GM23338 (cell line): ENCODE measurements around the gene LRRC2. TPM values are rescaled to one million over a fixed set of nuclear protein-coding genes. Genes with fewer than 3 reads are reported as not detected.

Source experiments
- ATAC-seq: fragments of 200-7000 bp; cut with Tn5 transposase; 3 replicates; pipeline ENCODE4 v1.9.1; 2020
- DNase-seq: peaks from one replicate; pipeline ENCODE4 v3.0.0-alpha.2; 2015; ENCODE audit warnings: low spot score
- H2AFZ ChIP-seq: fragments of 200-600 bp; sonication (generic); 2 replicates; pipeline ENCODE4 v1.8.0; 2016; ENCODE audit warnings: antibody characterized with exemption, mild to moderate bottlenecking, moderate library complexity
- H3F3A ChIP-seq: fragments of 200-600 bp; sonication (generic); replicated peaks from 2 replicates; pipeline ENCODE4 v1.8.0; 2017; ENCODE audit warnings: antibody characterized with exemption, mixed run types, low read depth
- H3K27ac ChIP-seq: fragments of 200-600 bp; sonication (generic); 2 replicates; pipeline ENCODE4 v1.6.1; 2016; ENCODE audit warnings: low read depth
- H3K27me3 ChIP-seq: fragments of 200-600 bp; sonication (generic); 2 replicates; pipeline ENCODE4 v1.8.0; 2016; ENCODE audit warnings: mild to moderate bottlenecking, mixed run types, moderate library complexity; ENCODE audit not compliant: insufficient read depth
- H3K36me3 ChIP-seq: fragments of 200-600 bp; sonication (generic); 2 replicates; pipeline ENCODE4 v1.8.0; 2016; ENCODE audit warnings: mild to moderate bottlenecking; ENCODE audit not compliant: insufficient read depth
- H3K4me1 ChIP-seq: fragments of 200-600 bp; sonication (generic); 2 replicates; pipeline ENCODE4 v1.8.0; 2016; ENCODE audit warnings: mild to moderate bottlenecking, moderate library complexity; ENCODE audit not compliant: insufficient read depth
- H3K4me2 ChIP-seq: fragments of 200-600 bp; sonication (generic); 2 replicates; pipeline ENCODE4 v1.7.1; 2017; ENCODE audit warnings: mixed run types
- H3K4me3 ChIP-seq: fragments of 200-600 bp; sonication (generic); 2 replicates; pipeline ENCODE4 v1.6.1; 2016; ENCODE audit warnings: mixed run types
- H3K79me2 ChIP-seq: fragments of 200-600 bp; sonication (generic); replicated peaks from 2 replicates; pipeline ENCODE4 v1.8.0; 2017; ENCODE audit warnings: mild to moderate bottlenecking; ENCODE audit not compliant: insufficient read depth
- H3K9me2 ChIP-seq: fragments of 200-600 bp; sonication (generic); 2 replicates; pipeline ENCODE4 v1.8.0; 2017; ENCODE audit not compliant: insufficient read depth
- H4K20me1 ChIP-seq: fragments of 200-600 bp; sonication (generic); replicated peaks from 2 replicates; pipeline ENCODE4 v1.8.0; 2017; ENCODE audit warnings: mild to moderate bottlenecking; ENCODE audit not compliant: insufficient read depth
- H3K27ac Mint-ChIP-seq: 2 replicates; pipeline ENCODE4 v1.8.0; 2020; ENCODE audit warnings: inconsistent platforms, mild to moderate bottlenecking, moderate library complexity, mixed read lengths
- H3K27me3 Mint-ChIP-seq: 3 replicates; pipeline ENCODE4 v1.8.0; 2022; ENCODE audit warnings: low read depth, mild to moderate bottlenecking, moderate library complexity, mixed read lengths, inconsistent platforms; ENCODE audit not compliant: insufficient read depth, poor library complexity
- H3K36me3 Mint-ChIP-seq: 3 replicates; pipeline ENCODE4 v1.8.0; 2021; ENCODE audit warnings: low read depth, mild to moderate bottlenecking, inconsistent platforms, moderate library complexity, mixed read lengths
- H3K4me1 Mint-ChIP-seq: 3 replicates; pipeline ENCODE4 v1.8.0; 2020; ENCODE audit warnings: mild to moderate bottlenecking, inconsistent platforms, mixed read lengths
- H3K4me3 Mint-ChIP-seq: 3 replicates; pipeline ENCODE4 v1.8.0; 2021; ENCODE audit warnings: moderate library complexity, mild to moderate bottlenecking, inconsistent platforms, mixed read lengths
- H3K9me3 Mint-ChIP-seq: 3 replicates; pipeline ENCODE4 v1.8.0; 2020; ENCODE audit warnings: moderate library complexity, mild to moderate bottlenecking, inconsistent platforms, mixed read lengths
- CREB1 ChIP-seq: fragments of 250-450 bp; sonication (Bioruptor Pico); IDR thresholded peaks from 2 replicates; pipeline ENCODE4 v1.5.0; 2020; ENCODE audit warnings: low read depth, mild to moderate bottlenecking, moderate library complexity
- EZH2phosphoT487 ChIP-seq: fragments of 200-600 bp; sonication (generic); IDR thresholded peaks from one replicate; pipeline ENCODE4 v1.8.1; 2018; ENCODE audit warnings: antibody characterized with exemption; ENCODE audit not compliant: unreplicated experiment
- STAT1 ChIP-seq: IDR thresholded peaks from one replicate; pipeline ENCODE4 v1.6.1; 2016; ENCODE audit warnings: antibody characterized with exemption; ENCODE audit not compliant: unreplicated experiment
- ZNF331 ChIP-seq: fragments of 250-450 bp; sonication (Bioruptor Pico); IDR thresholded peaks from 2 replicates; pipeline ENCODE4 v1.5.0; 2020; ENCODE audit warnings: low read depth, mild to moderate bottlenecking, moderate library complexity
- polyA plus RNA-seq: library from polyadenylated mRNA; unstranded; fragments of >200 nt; fragmentation: Nextera tagmentation; extraction: Ambion mirVana; gene quantifications from 2 replicates; pipeline ENCODE4 v1.2.1, GENCODE V29; 2016
- total RNA-seq: library from RNA; depleted of rRNA; stranded (reverse); fragments of >200 nt; shearing (Covaris generic); gene quantifications from 2 replicates; pipeline ENCODE4 v1.2.3, GENCODE V29; 2014
- TF ChIP-seq, protein P1 (sequence below): IDR thresholded peaks from one replicate; pipeline ENCODE4 v1.6.1; 2018; ENCODE audit warnings: antibody characterized with exemption; ENCODE audit not compliant: unreplicated experiment
- TF ChIP-seq, protein P2 (sequence below), 2 experiments: fragments of 200-600 bp in 1 of 2; sonication (generic) in 1 of 2; conservative IDR thresholded peaks; 2 replicates each; pipeline versions ENCODE4 v1.5.1 to v1.6.1; 2016 to 2017; ENCODE audit warnings: antibody characterized with exemption in 2 of 2, low read depth in 2 of 2, mild to moderate bottlenecking in 2 of 2, moderate library complexity in 1 of 2
- TF ChIP-seq, protein P3 (sequence below): IDR thresholded peaks from 2 replicates; pipeline ENCODE4 v1.6.1; 2016; ENCODE audit warnings: antibody characterized with exemption

The LRRC2 gene
- total and polyA plus RNA-seq, 2 experiments from 2014 or later: 6.5 to 7.1 TPM

DNA sequence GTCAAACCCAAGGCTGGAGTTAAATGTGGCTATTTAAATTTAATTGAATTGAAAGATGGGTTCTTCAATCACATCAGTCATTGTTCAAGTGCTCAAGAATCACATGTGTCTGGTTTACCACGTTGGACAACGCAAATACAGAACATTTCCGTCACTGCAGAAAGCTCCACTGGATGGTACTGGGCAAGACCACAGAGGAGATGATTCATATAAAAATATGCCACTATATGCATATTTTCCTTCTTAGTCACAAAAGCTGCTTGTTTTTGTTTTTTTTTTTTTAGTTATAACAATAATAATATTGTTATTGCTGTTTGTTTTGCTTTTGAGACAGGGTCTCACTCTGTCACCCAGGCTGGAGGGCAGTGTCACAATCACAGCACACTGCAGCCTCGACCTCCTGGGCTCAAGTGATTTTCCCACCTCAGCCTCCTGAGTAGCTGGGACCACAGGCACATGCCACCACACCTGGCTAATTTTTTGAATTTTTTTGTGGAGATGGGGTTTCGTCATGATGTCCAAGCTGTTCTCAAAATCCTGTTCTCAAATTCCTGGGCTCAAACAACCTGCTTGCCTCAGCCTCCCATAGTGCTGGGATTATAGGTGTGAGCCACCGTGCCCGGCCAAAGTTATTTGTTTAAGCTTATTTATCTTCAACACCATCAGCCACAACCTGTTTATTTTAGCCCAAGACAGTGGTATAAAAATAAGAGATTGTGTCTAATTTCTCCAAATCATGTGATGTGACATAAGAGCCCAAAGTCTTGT lies 48.9 kb downstream of the LRRC2 start:
- TF ChIP-seq STAT1 (no peak), ZNF331 (no peak), CREB1 (CRISPR knock-in tag) (no peak)
- TF ChIP-seq, protein P1, sequence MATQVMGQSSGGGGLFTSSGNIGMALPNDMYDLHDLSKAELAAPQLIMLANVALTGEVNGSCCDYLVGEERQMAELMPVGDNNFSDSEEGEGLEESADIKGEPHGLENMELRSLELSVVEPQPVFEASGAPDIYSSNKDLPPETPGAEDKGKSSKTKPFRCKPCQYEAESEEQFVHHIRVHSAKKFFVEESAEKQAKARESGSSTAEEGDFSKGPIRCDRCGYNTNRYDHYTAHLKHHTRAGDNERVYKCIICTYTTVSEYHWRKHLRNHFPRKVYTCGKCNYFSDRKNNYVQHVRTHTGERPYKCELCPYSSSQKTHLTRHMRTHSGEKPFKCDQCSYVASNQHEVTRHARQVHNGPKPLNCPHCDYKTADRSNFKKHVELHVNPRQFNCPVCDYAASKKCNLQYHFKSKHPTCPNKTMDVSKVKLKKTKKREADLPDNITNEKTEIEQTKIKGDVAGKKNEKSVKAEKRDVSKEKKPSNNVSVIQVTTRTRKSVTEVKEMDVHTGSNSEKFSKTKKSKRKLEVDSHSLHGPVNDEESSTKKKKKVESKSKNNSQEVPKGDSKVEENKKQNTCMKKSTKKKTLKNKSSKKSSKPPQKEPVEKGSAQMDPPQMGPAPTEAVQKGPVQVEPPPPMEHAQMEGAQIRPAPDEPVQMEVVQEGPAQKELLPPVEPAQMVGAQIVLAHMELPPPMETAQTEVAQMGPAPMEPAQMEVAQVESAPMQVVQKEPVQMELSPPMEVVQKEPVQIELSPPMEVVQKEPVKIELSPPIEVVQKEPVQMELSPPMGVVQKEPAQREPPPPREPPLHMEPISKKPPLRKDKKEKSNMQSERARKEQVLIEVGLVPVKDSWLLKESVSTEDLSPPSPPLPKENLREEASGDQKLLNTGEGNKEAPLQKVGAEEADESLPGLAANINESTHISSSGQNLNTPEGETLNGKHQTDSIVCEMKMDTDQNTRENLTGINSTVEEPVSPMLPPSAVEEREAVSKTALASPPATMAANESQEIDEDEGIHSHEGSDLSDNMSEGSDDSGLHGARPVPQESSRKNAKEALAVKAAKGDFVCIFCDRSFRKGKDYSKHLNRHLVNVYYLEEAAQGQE: no peak
- H3K9me3 Mint-ChIP-seq: no peaks in the 10 kb centered on the region
- H3K27ac ChIP-seq: no peak overlapping the region
- H2AFZ ChIP-seq: no peak overlapping the region
- no peak overlapping the region for H3K4me2 ChIP-seq
- H3K27me3 ChIP-seq: no peaks in the 10 kb centered on the region
- H3K36me3 Mint-ChIP-seq: peaks cover 3% of the 10 kb centered on the region; the same call in 1 of the 3 replicates
- no peaks in the 10 kb centered on the region for H3K36me3 ChIP-seq
- H3K27me3 Mint-ChIP-seq: no peaks in the 10 kb centered on the region
- H3K4me3 Mint-ChIP-seq: no peak overlapping the region
- H4K20me1 ChIP-seq: no peaks in the 10 kb centered on the region
- H3K79me2 ChIP-seq: no peaks in the 10 kb centered on the region
- no peak overlapping the region for H3K4me3 ChIP-seq
- DNase-seq: no peak
- peaks cover 7% of the 10 kb centered on the region for H3K4me1 Mint-ChIP-seq
- H3K4me1 ChIP-seq: no peaks in the 10 kb centered on the region; the same call in 1 of the 2 replicates
- H3K9me2 ChIP-seq: no peaks in the 10 kb centered on the region
- ATAC-seq: no peak
- no peak overlapping the region for H3K27ac Mint-ChIP-seq
- H3F3A ChIP-seq: no peaks in the 10 kb centered on the region; the same call in 1 of the 2 replicates

- Mint-ChIP-seq H3K4me1 (peaks cover 7% of the 10 kb centered on the region), H3K4me3 (no peak overlapping the region), H3K27ac (no peak overlapping the region), H3K27me3 (no peaks in the 10 kb centered on the region), H3K36me3 (peaks cover 3% of the 10 kb centered on the region; the same call in 1 of the 3 replicates), H3K9me3 (no peaks in the 10 kb centered on the region)
- ATAC-seq (no peak), DNase-seq (no peak)
- Histone ChIP-seq H3F3A (no peaks in the 10 kb centered on the region; the same call in 1 of the 2 replicates), H3K4me3 (no peak overlapping the region), H3K9me2 (no peaks in the 10 kb centered on the region), H3K79me2 (no peaks in the 10 kb centered on the region), H3K4me2 (no peak overlapping the region), H3K27me3 (no peaks in the 10 kb centered on the region), H3K36me3 (no peaks in the 10 kb centered on the region), H4K20me1 (no peaks in the 10 kb centered on the region), H2AFZ (no peak overlapping the region), H3K27ac (no peak overlapping the region), H3K4me1 (no peaks in the 10 kb centered on the region; the same call in 1 of the 2 replicates)
- TF ChIP-seq EZH2phosphoT487: no peak
Measured at GRCh38 chr3:46516521-46516920, 49.6 kb downstream of the LRRC2 start.

DNA sequence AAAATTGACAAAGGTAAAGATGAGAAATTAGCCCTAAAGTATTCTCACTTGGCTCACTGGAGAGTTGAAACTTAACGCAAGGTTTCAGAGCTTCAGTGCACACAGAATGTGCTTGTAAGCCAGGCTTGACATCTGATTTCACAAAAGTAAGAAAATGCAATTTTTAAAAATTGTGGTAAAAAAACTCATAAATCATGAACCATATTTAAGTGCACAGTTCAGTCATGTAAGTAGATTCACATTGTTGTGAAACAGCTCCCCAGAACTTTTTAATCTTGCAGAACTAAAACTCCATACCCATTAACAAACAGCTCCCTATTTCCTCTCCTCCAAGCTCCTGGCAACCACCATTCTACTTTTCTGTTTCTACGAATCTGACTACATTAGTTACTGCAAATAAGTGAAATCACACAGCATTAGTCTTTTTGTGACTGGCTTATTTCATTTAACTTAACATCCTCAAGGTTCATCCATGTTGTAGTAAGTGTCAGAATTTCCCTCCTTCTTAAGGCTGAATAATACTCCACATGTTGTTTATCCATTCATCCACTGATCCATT lies 53.8 kb downstream of the LRRC2 start:
- no peaks in the 10 kb centered on the region for H3K36me3 Mint-ChIP-seq
- TF ChIP-seq, protein P2, sequence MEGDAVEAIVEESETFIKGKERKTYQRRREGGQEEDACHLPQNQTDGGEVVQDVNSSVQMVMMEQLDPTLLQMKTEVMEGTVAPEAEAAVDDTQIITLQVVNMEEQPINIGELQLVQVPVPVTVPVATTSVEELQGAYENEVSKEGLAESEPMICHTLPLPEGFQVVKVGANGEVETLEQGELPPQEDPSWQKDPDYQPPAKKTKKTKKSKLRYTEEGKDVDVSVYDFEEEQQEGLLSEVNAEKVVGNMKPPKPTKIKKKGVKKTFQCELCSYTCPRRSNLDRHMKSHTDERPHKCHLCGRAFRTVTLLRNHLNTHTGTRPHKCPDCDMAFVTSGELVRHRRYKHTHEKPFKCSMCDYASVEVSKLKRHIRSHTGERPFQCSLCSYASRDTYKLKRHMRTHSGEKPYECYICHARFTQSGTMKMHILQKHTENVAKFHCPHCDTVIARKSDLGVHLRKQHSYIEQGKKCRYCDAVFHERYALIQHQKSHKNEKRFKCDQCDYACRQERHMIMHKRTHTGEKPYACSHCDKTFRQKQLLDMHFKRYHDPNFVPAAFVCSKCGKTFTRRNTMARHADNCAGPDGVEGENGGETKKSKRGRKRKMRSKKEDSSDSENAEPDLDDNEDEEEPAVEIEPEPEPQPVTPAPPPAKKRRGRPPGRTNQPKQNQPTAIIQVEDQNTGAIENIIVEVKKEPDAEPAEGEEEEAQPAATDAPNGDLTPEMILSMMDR (conservative IDR thresholded peaks at IDR 0.05; ENCODE audit: low read depth in 2 of 2): no peak
- TF ChIP-seq, protein P3, sequence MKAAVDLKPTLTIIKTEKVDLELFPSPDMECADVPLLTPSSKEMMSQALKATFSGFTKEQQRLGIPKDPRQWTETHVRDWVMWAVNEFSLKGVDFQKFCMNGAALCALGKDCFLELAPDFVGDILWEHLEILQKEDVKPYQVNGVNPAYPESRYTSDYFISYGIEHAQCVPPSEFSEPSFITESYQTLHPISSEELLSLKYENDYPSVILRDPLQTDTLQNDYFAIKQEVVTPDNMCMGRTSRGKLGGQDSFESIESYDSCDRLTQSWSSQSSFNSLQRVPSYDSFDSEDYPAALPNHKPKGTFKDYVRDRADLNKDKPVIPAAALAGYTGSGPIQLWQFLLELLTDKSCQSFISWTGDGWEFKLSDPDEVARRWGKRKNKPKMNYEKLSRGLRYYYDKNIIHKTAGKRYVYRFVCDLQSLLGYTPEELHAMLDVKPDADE: no peak
- no peak for TF ChIP-seq ZNF331
- H3K36me3 ChIP-seq: no peaks in the 10 kb centered on the region
- H3K4me2 ChIP-seq: no peak overlapping the region
- H3K4me1 Mint-ChIP-seq: peaks cover 7% of the 10 kb centered on the region
- H3K27ac Mint-ChIP-seq: no peak overlapping the region
- no peaks in the 10 kb centered on the region for H3K9me2 ChIP-seq
- H3K79me2 ChIP-seq: no peaks in the 10 kb centered on the region
- DNase-seq (no peak), ATAC-seq (no peak)
- no peak overlapping the region for H3K27ac ChIP-seq
- no peaks in the 10 kb centered on the region for H4K20me1 ChIP-seq
- H3K4me1 ChIP-seq: peaks cover 5% of the 10 kb centered on the region
- no peak overlapping the region for H3K4me3 Mint-ChIP-seq
- H3F3A ChIP-seq: 0 out of 2 replicates have a peak, but pooled peaks cover 2% of the 10 kb centered on the region
- H2AFZ ChIP-seq: no peak overlapping the region
- H3K9me3 Mint-ChIP-seq: no peaks in the 10 kb centered on the region
- H3K27me3 ChIP-seq: no peaks in the 10 kb centered on the region
- H3K27me3 Mint-ChIP-seq: peaks cover 7% of the 10 kb centered on the region
- no peak overlapping the region for H3K4me3 ChIP-seq
